ENCODE results near the gene TRIM56. TPM values are rescaled to one million over a fixed set of nuclear protein-coding genes. Genes with fewer than 3 reads are reported as not detected.
A peak's percentile ranks its signal among the peaks of the same experiment; 100 is the strongest.

Gene TRIM56
- total RNA-seq, 1 donor from 2014 or later, result 1.4 TPM

DNA sequence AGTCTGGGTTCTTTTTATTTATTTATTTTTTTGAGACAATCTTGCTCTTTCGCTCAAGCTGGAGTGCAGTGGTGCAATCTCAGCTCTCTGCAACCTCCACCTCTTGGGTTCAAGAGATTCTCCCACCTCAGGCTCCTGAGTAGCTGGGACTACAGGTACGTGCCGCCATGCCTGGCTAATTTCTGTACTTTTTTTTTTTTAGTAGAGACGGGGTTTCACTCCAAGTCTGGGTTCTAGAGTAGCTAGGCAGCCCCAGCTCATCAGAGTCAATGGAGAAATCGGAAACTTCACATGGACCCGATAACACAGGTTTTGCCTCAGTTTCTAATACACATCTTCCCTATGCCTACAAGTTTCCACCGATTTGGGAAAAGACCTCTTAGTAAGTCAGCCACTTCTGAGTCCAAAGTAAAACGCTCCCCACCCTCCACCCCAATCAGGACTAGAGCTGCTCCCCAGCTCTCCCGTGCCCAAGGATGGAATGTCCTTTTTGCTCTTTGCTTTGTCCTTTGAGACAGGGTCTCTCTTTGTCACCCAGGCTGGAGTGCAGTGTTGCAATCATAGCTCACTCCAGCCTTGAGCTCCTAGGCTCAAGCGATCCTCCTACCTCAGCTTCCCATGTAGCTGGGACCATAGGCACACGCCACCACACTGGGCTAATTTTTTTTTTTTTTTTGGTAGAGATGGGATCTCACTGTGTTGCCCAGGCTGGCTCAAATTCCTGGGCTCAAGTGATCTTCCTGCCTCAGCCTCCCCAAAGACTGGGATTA, 37.8 kb downstream of the TRIM56 start:
- H3K27ac Mint-ChIP-seq, result no peak overlapping the region
- H3K36me3 ChIP-seq, result no peaks in the 10 kb centered on the region
- TF ChIP-seq, protein P1, sequence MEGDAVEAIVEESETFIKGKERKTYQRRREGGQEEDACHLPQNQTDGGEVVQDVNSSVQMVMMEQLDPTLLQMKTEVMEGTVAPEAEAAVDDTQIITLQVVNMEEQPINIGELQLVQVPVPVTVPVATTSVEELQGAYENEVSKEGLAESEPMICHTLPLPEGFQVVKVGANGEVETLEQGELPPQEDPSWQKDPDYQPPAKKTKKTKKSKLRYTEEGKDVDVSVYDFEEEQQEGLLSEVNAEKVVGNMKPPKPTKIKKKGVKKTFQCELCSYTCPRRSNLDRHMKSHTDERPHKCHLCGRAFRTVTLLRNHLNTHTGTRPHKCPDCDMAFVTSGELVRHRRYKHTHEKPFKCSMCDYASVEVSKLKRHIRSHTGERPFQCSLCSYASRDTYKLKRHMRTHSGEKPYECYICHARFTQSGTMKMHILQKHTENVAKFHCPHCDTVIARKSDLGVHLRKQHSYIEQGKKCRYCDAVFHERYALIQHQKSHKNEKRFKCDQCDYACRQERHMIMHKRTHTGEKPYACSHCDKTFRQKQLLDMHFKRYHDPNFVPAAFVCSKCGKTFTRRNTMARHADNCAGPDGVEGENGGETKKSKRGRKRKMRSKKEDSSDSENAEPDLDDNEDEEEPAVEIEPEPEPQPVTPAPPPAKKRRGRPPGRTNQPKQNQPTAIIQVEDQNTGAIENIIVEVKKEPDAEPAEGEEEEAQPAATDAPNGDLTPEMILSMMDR (IDR thresholded peaks at IDR 0.05), result no peak
- no peak for TF ChIP-seq EZH2phosphoT487 (IDR thresholded peaks at IDR 0.05)
- no peaks in the 10 kb centered on the region for H3K9me3 ChIP-seq (ENCODE audit: low read depth)
- no peak overlapping the region for H3K27ac ChIP-seq
- peaks cover 51% of the 10 kb centered on the region for H3K4me1 Mint-ChIP-seq
- peak overlapping the region; percentile 18 for H3K4me3 Mint-ChIP-seq
- DNase-seq (ENCODE audit: low spot score), result no peak
- no peaks in the 10 kb centered on the region for H3K36me3 Mint-ChIP-seq
- H3K9me3 Mint-ChIP-seq, result peaks cover 10% of the 10 kb centered on the region
- H3F3A ChIP-seq (ENCODE audit: low read depth), result peaks cover 18% of the 10 kb centered on the region
- peaks cover 20% of the 10 kb centered on the region for H3K27me3 Mint-ChIP-seq (ENCODE audit: insufficient read depth, low read depth)
- peak overlapping the region; percentile 10 for H3K4me2 ChIP-seq
- H3K4me1 ChIP-seq, result peaks cover 27% of the 10 kb centered on the region
- H3K27me3 ChIP-seq, result no peaks in the 10 kb centered on the region
- H3K79me2 ChIP-seq (ENCODE audit: low read depth), result no peaks in the 10 kb centered on the region
- H4K20me1 ChIP-seq (ENCODE audit: low read depth), result no peaks in the 10 kb centered on the region
- H2AFZ ChIP-seq (replicated peaks), result no peak overlapping the region
- no peak overlapping the region for H3K9ac ChIP-seq
- no peak overlapping the region for H3K4me3 ChIP-seq

DNA sequence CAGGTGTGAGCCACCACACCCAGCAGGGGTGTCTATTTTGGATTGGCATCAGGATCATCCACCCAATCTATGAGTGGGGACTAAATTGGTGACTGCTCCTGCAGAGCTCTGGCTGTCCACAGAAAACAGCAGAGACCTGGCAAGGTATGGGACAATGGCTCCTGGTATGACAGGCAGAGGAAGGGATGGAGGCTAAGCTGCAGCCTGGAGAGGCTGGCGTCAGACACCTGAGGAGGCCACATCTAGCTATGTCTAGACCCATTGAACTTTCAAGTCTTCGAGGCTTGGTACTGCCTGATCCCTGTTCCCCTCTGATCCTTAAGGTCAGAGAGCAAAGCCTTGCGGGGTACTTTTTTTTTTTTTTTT, 38.4 kb downstream of the TRIM56 start:
- Mint-ChIP-seq H3K4me3 (no peak overlapping the region), H3K27ac (no peak overlapping the region), H3K9me3 (peaks cover 10% of the 10 kb centered on the region), H3K4me1 (peaks cover 51% of the 10 kb centered on the region), H3K36me3 (no peaks in the 10 kb centered on the region), H3K27me3 (ENCODE audit: insufficient read depth, low read depth) (peaks cover 18% of the 10 kb centered on the region)
- Histone ChIP-seq H3K27ac (no peak overlapping the region), H4K20me1 (ENCODE audit: low read depth) (no peaks in the 10 kb centered on the region), H3K4me3 (no peak overlapping the region), H3K4me2 (no peak overlapping the region), H3K79me2 (ENCODE audit: low read depth) (no peaks in the 10 kb centered on the region), H3K9ac (no peak overlapping the region), H3K27me3 (no peaks in the 10 kb centered on the region), H3K4me1 (peaks cover 27% of the 10 kb centered on the region), H3K36me3 (no peaks in the 10 kb centered on the region), H3K9me3 (ENCODE audit: low read depth) (no peaks in the 10 kb centered on the region), H3F3A (ENCODE audit: low read depth) (peaks cover 18% of the 10 kb centered on the region), H2AFZ (replicated peaks) (no peak overlapping the region)
- no peak for DNase-seq (ENCODE audit: low spot score)
- TF ChIP-seq EZH2phosphoT487 (IDR thresholded peaks at IDR 0.05) (no peak), EZH2 (IDR thresholded peaks at IDR 0.05) (no peak)
- TF ChIP-seq, protein P1 (IDR thresholded peaks at IDR 0.05), result no peak

DNA sequence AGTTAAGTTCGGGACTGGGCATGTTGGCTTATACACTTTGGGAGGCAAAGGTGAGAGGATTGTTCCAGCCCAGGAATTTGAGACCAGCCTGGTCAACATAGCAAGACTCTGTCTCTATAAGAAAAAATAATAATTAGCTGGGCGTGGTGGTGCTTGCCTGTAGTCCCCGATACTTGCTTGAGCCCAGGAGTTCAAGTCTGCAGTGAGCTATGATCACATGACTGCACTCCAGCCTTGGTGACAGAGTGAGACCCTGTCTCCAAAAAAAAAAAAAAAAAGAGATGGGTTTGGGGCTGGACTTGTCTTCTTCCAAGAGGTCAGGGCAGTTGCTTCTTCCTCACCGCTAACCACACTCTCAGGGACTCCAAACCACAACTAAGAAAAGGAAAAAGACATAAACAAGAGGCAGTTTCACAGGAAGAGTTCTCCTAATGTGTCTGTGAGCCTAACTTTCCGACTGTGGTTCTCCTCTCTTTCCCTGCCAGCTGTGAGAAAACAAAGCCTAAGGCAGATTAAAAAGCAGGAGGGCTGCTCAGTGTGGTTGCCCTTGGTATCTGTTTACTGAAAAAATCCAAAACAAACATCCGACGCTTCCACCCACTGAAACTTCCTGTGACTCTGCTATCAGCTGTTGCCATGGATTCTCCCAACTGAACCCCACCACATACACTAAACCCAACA, 39.2 kb downstream of the TRIM56 start:
- Histone ChIP-seq H3K27ac (no peak overlapping the region), H3K9me3 (ENCODE audit: low read depth) (no peaks in the 10 kb centered on the region), H3K9ac (no peak overlapping the region), H3K79me2 (ENCODE audit: low read depth) (no peaks in the 10 kb centered on the region), H3K4me3 (no peak overlapping the region), H3F3A (ENCODE audit: low read depth) (peaks cover 18% of the 10 kb centered on the region), H2AFZ (replicated peaks) (no peak overlapping the region), H3K27me3 (no peaks in the 10 kb centered on the region), H3K4me1 (peaks cover 27% of the 10 kb centered on the region), H3K4me2 (peak overlapping the region; percentile 10), H3K36me3 (no peaks in the 10 kb centered on the region), H4K20me1 (ENCODE audit: low read depth) (no peaks in the 10 kb centered on the region)
- TF ChIP-seq EZH2 (IDR thresholded peaks at IDR 0.05), result no peak
- TF ChIP-seq EZH2phosphoT487 (IDR thresholded peaks at IDR 0.05), result no peak
- TF ChIP-seq, protein P1 (IDR thresholded peaks at IDR 0.05), result no peak
- peaks cover 10% of the 10 kb centered on the region for H3K9me3 Mint-ChIP-seq
- H3K27ac Mint-ChIP-seq, result peak overlapping the region; percentile 67
- no peaks in the 10 kb centered on the region for H3K36me3 Mint-ChIP-seq
- DNase-seq (ENCODE audit: low spot score), result no peak
- H3K4me3 Mint-ChIP-seq, result no peak overlapping the region
- H3K27me3 Mint-ChIP-seq (ENCODE audit: insufficient read depth, low read depth), result peaks cover 16% of the 10 kb centered on the region
- peaks cover 50% of the 10 kb centered on the region for H3K4me1 Mint-ChIP-seq
